Keratinocyte (primary cell): Measurements from ENCODE around the gene TCF7. TPM values are rescaled to one million over a fixed set of nuclear protein-coding genes. Genes with fewer than 3 reads are reported as not detected.

Source experiments
- DNase-seq: peaks from one replicate; pipeline ENCODE4 v3.0.0-alpha.2; 2011; ENCODE audit warnings: low read depth, missing footprints, low spot score
- FAIRE-seq: peaks from 2 replicates; lab custom pipeline; 2011; peaks lifted over from hg19 to GRCh38; lab: Jason Lieb, UNC
- H2AFZ ChIP-seq: 2 replicates; pipeline ENCODE4 v1.6.0; 2012; ENCODE audit warnings: low read length, control low read depth, inconsistent platforms; ENCODE audit not compliant: control insufficient read depth
- H3K27ac ChIP-seq: 2 replicates; pipeline ENCODE4 v1.5.1; 2011; ENCODE audit warnings: low read length; ENCODE audit not compliant: control insufficient read depth, insufficient read depth
- H3K27me3 ChIP-seq: 3 replicates; pipeline ENCODE4 v1.6.0; 2011; ENCODE audit warnings: low read length; ENCODE audit not compliant: control insufficient read depth, insufficient read depth; ENCODE audit errors: extremely low read depth
- H3K36me3 ChIP-seq, 2 experiments: 2 replicates in 1 of 2; 3 replicates in 1 of 2; pipeline ENCODE4 v1.5.1; 2011; ENCODE audit warnings: low read length in 2 of 2, mild to moderate bottlenecking in 1 of 2; ENCODE audit not compliant: control insufficient read depth in 2 of 2, insufficient read depth in 2 of 2; ENCODE audit errors: extremely low read depth in 1 of 2
- H3K4me1 ChIP-seq: 3 replicates; pipeline ENCODE4 v1.5.1; 2011; ENCODE audit warnings: low read length; ENCODE audit not compliant: control insufficient read depth, insufficient read depth; ENCODE audit errors: extremely low read depth
- H3K4me2 ChIP-seq: 3 replicates; pipeline ENCODE4 v1.6.0; 2011; ENCODE audit warnings: low read depth, low read length; ENCODE audit not compliant: control insufficient read depth, insufficient read depth; ENCODE audit errors: extremely low read depth
- H3K4me3 ChIP-seq, 3 experiments: fragments of 200-600 bp in 1 of 3; sonication (generic) in 1 of 3; 2 replicates in 2 of 3; 3 replicates in 1 of 3; pipeline ENCODE4 v1.5.1; 2011 to 2016; ENCODE audit warnings: low read length in 3 of 3, mild to moderate bottlenecking in 3 of 3, control low read depth in 2 of 3, inconsistent platforms in 1 of 3, low read depth in 1 of 3, mixed read lengths in 1 of 3, mixed run types in 1 of 3, moderate library complexity in 1 of 3; ENCODE audit not compliant: control insufficient read depth in 2 of 3, insufficient read depth in 2 of 3; ENCODE audit errors: extremely low read depth in 1 of 3
- H3K79me2 ChIP-seq: 2 replicates; pipeline ENCODE4 v1.6.0; 2012; ENCODE audit warnings: low read length; ENCODE audit not compliant: control insufficient read depth, insufficient read depth
- H3K9ac ChIP-seq: 3 replicates; pipeline ENCODE4 v1.6.0; 2011; ENCODE audit warnings: low read length; ENCODE audit not compliant: control insufficient read depth, insufficient read depth; ENCODE audit errors: extremely low read depth
- H3K9me1 ChIP-seq: 3 replicates; pipeline ENCODE4 v1.6.0; 2011; ENCODE audit warnings: low read length; ENCODE audit not compliant: control insufficient read depth, insufficient read depth; ENCODE audit errors: extremely low read depth
- H3K9me3 ChIP-seq: 2 replicates; pipeline ENCODE4 v1.5.1; 2012; ENCODE audit warnings: low read depth, low read length; ENCODE audit not compliant: control insufficient read depth
- H4K20me1 ChIP-seq: 3 replicates; pipeline ENCODE4 v1.6.0; 2011; ENCODE audit warnings: low read length; ENCODE audit not compliant: control insufficient read depth, insufficient read depth; ENCODE audit errors: extremely low read depth
- EZH2 ChIP-seq: IDR thresholded peaks from one replicate; pipeline ENCODE4 v1.6.1; 2012; ENCODE audit warnings: inconsistent platforms, mild to moderate bottlenecking, low read length, moderate library complexity
- dilution Hi-C: fragments of 300-500 bp; cut with MboI; formaldehyde crosslinking; loops from one replicate; pipeline ENCODE4 v1.7.0; 2020; ENCODE audit warnings: low sequenced_read_pairs; ENCODE audit not compliant: extremely low pct_ligation_motif_present
- polyA plus RNA-seq, 5 experiments: library from polyadenylated mRNA; depleted of rRNA in 3 of 5; stranded (reverse) in 3 of 5; stranded (forward) in 1 of 5; unstranded in 1 of 5; fragments of >200 nt; gene quantifications; 1 replicate in 1 of 5; 2 replicates in 3 of 5; 3 replicates in 1 of 5; pipeline versions ENCODE4 v1.2.1 to v1.2.3, GENCODE V29; 2011 to 2012; ENCODE audit warnings: missing spikeins in 2 of 5, low read depth in 1 of 5, low replicate concordance in 1 of 5
- TF ChIP-seq, protein P1 (sequence below), 3 experiments: IDR thresholded peaks in 1 of 3; conservative IDR thresholded peaks in 1 of 3; optimal IDR thresholded peaks in 1 of 3; 2 replicates in 2 of 3; 3 replicates in 1 of 3; pipeline versions ENCODE3 to v1.5.1; 2011; ENCODE audit warnings: low read length in 3 of 3, mild to moderate bottlenecking in 3 of 3, moderate library complexity in 2 of 3, control low read depth in 1 of 3, inconsistent platforms in 1 of 3; ENCODE audit not compliant: insufficient read depth in 2 of 3; ENCODE audit errors: extremely low read depth in 1 of 3

TCF7 gene
- polyA plus RNA-seq, 1 donor (not counting 4 experiments of a cell fraction or from before 2014, with no cell fraction given), result 0.84 TPM

GRCh38 chr5:134135091-134135655 is 20.7 kb downstream of the TCF7 start:
- H3K79me2 ChIP-seq, result no peaks in the 10 kb centered on the region
- DNase-seq (no peak), FAIRE-seq (no peak)
- H3K4me1 ChIP-seq, result peaks cover 16% of the 10 kb centered on the region
- H3K4me3 ChIP-seq, result no peak overlapping the region
- H2AFZ ChIP-seq, result no peak overlapping the region
- H3K27me3 ChIP-seq, result no peaks in the 10 kb centered on the region
- no peak overlapping the region for H3K9ac ChIP-seq
- no peak overlapping the region for H3K27ac ChIP-seq
- H3K9me3 ChIP-seq, result no peaks in the 10 kb centered on the region
- dilution Hi-C loops, result no loop called here
- H4K20me1 ChIP-seq, result peaks cover 37% of the 10 kb centered on the region
- H3K36me3 ChIP-seq, result peaks cover 24 to 36% of the 10 kb centered on the region in 2 experiments
- peaks cover 5% of the 10 kb centered on the region for H3K9me1 ChIP-seq
- H3K4me2 ChIP-seq, result no peak overlapping the region
- TF ChIP-seq EZH2, result no peak
- TF ChIP-seq, protein P1, sequence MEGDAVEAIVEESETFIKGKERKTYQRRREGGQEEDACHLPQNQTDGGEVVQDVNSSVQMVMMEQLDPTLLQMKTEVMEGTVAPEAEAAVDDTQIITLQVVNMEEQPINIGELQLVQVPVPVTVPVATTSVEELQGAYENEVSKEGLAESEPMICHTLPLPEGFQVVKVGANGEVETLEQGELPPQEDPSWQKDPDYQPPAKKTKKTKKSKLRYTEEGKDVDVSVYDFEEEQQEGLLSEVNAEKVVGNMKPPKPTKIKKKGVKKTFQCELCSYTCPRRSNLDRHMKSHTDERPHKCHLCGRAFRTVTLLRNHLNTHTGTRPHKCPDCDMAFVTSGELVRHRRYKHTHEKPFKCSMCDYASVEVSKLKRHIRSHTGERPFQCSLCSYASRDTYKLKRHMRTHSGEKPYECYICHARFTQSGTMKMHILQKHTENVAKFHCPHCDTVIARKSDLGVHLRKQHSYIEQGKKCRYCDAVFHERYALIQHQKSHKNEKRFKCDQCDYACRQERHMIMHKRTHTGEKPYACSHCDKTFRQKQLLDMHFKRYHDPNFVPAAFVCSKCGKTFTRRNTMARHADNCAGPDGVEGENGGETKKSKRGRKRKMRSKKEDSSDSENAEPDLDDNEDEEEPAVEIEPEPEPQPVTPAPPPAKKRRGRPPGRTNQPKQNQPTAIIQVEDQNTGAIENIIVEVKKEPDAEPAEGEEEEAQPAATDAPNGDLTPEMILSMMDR (optimal IDR thresholded peaks at IDR 0.05 in 1 of 3, IDR thresholded peaks at IDR 0.05 in 1 of 3, conservative IDR thresholded peaks at IDR 0.05 in 1 of 3; ENCODE audit: extremely low read depth in 1 of 3, insufficient read depth in 2 of 3, low read length in 3 of 3), result no peak

DNA sequence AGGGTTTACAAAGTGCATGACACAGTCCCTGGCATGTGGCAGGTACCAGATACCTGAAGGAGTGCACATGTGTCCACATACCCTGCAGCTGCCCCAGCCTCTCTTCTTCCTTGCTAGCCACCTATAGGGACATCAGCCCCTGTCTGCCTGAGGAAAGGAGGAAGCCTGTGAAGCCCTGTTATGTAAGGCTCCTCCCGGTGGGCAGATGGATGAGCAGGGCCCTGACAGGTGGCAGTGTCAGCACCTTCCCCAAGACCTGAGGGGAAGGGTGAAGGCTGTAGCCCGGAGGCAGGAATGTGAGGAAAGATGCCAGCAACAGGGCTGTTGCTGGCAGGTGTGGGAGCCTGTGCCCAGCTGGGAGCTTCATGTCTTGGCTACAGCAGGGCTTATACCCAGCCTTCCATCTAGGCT is 21.7 kb downstream of the TCF7 start:
- H3K79me2 ChIP-seq, result no peaks in the 10 kb centered on the region
- H3K36me3 ChIP-seq, result peaks cover 25 to 36% of the 10 kb centered on the region in 2 experiments
- H3K27me3 ChIP-seq, result no peaks in the 10 kb centered on the region
- no peak overlapping the region for H3K27ac ChIP-seq
- H3K9me1 ChIP-seq, result peaks cover 5% of the 10 kb centered on the region
- H3K9me3 ChIP-seq, result no peaks in the 10 kb centered on the region
- no peak overlapping the region for H2AFZ ChIP-seq
- dilution Hi-C loops, result no loop called here
- FAIRE-seq (no peak), DNase-seq (no peak)
- peaks cover 24% of the 10 kb centered on the region for H3K4me1 ChIP-seq
- no peak overlapping the region for H3K9ac ChIP-seq
- H3K4me3 ChIP-seq, result no peak overlapping the region
- peaks cover 40% of the 10 kb centered on the region for H4K20me1 ChIP-seq
- TF ChIP-seq EZH2, result no peak
- TF ChIP-seq, protein P1 (optimal IDR thresholded peaks at IDR 0.05 in 1 of 3, IDR thresholded peaks at IDR 0.05 in 1 of 3, conservative IDR thresholded peaks at IDR 0.05 in 1 of 3; ENCODE audit: extremely low read depth in 1 of 3, insufficient read depth in 2 of 3, low read length in 3 of 3), result no peak
- H3K4me2 ChIP-seq, result no peak overlapping the region
